SK-N-SH (cell line): ENCODE data around the gene TMC1. TPM values are rescaled to one million over a fixed set of nuclear protein-coding genes. Genes with fewer than 3 reads are reported as not detected.

ENCODE experiments used
- CTCF ChIA-PET: fragments of 300-600, 350-600 bp; formaldehyde crosslinking; extraction: SDS; loops from one replicate; lab custom pipeline; 2021; lab: Yijun Ruan, JAX
- POLR2A ChIA-PET: fragments of 350-600 bp; sonication (Branson Sonifier 250); formaldehyde crosslinking; extraction: SDS; loops from one replicate; lab custom pipeline; 2020; ENCODE audit warnings: antibody characterized with exemption, inconsistent platforms; lab: Yijun Ruan, JAX
- DNase-seq: peaks from one replicate; pipeline ENCODE4 v3.0.0; 2012
- H2AFZ ChIP-seq: fragments of 200-600 bp; sonication (generic); 2 replicates; pipeline ENCODE4 v1.8.1; 2016; ENCODE audit warnings: antibody characterized with exemption, mild to moderate bottlenecking, low read depth
- H3F3A ChIP-seq: fragments of 200-600 bp; sonication (generic); replicated peaks from 2 replicates; pipeline ENCODE3; 2016; ENCODE audit warnings: antibody characterized with exemption, mild to moderate bottlenecking; ENCODE audit not compliant: insufficient read depth
- H3K27ac ChIP-seq, 2 experiments: fragments of 200-500 bp in 1 of 2; fragments of 200-600 bp in 1 of 2; sonication (Bioruptor generic) in 1 of 2; sonication (generic), shearing (Covaris generic) in 1 of 2; 2 replicates each; pipeline versions ENCODE4 v1.5.1 to v1.6.1; 2014 to 2016; ENCODE audit warnings: low read depth in 2 of 2, inconsistent platforms in 1 of 2, low read length in 1 of 2, mild to moderate bottlenecking in 1 of 2, mixed read lengths in 1 of 2
- H3K27me3 ChIP-seq: fragments of 200-600 bp; sonication (generic), shearing (Covaris generic); 2 replicates; pipeline ENCODE4 v1.6.1; 2016; ENCODE audit warnings: mixed run types; ENCODE audit not compliant: insufficient read depth
- H3K36me3 ChIP-seq, 2 experiments: fragments of 200-500 bp in 1 of 2; fragments of 200-600 bp in 1 of 2; sonication (Bioruptor generic) in 1 of 2; sonication (generic) in 1 of 2; replicated peaks in 1 of 2; 2 replicates each; pipeline versions ENCODE3 to v1.5.1; 2014 to 2016; ENCODE audit warnings: low read length in 1 of 2, mild to moderate bottlenecking in 1 of 2; ENCODE audit not compliant: insufficient read depth in 2 of 2, control insufficient read depth in 1 of 2
- H3K4me1 ChIP-seq, 2 experiments: fragments of 200-500 bp in 1 of 2; fragments of 200-600 bp in 1 of 2; sonication (Bioruptor generic) in 1 of 2; sonication (generic), shearing (Covaris generic) in 1 of 2; 2 replicates each; pipeline versions ENCODE4 v1.5.1 to v1.6.1; 2014 to 2016; ENCODE audit warnings: low read depth in 1 of 2, low read length in 1 of 2, mixed run types in 1 of 2; ENCODE audit not compliant: insufficient read depth in 2 of 2, control insufficient read depth in 1 of 2
- H3K4me2 ChIP-seq: fragments of 200-600 bp; sonication (generic), shearing (Covaris generic); 2 replicates; pipeline ENCODE4 v1.6.1; 2017; ENCODE audit warnings: mixed run types
- H3K4me3 ChIP-seq, 2 experiments: fragments of 200-500 bp in 1 of 2; fragments of 200-600 bp in 1 of 2; sonication (Bioruptor generic) in 1 of 2; sonication (generic), shearing (Covaris generic) in 1 of 2; 2 replicates each; pipeline versions ENCODE4 v1.5.1 to v1.8.1; 2014 to 2016; ENCODE audit warnings: low read depth in 2 of 2, inconsistent platforms in 1 of 2, low read length in 1 of 2, mild to moderate bottlenecking in 1 of 2, mixed read lengths in 1 of 2, moderate library complexity in 1 of 2
- H3K79me2 ChIP-seq: fragments of 200-600 bp; sonication (generic); 2 replicates; pipeline ENCODE4 v1.8.1; 2017; ENCODE audit warnings: mild to moderate bottlenecking; ENCODE audit not compliant: insufficient read depth
- H3K9ac ChIP-seq: fragments of 200-600 bp; sonication (generic); 2 replicates; pipeline ENCODE4 v1.6.1; 2017; ENCODE audit warnings: mixed run types
- H3K9me2 ChIP-seq: fragments of 200-600 bp; sonication (generic); 2 replicates; pipeline ENCODE4 v1.6.1; 2017; ENCODE audit warnings: mixed run types
- H3K9me3 ChIP-seq: fragments of 200-600 bp; sonication (generic); 2 replicates; pipeline ENCODE4 v1.6.1; 2017; ENCODE audit warnings: mixed run types, mild to moderate bottlenecking, moderate library complexity
- H4K20me1 ChIP-seq: fragments of 200-600 bp; sonication (generic); 2 replicates; pipeline ENCODE4 v1.6.1; 2017; ENCODE audit warnings: mild to moderate bottlenecking, mixed run types; ENCODE audit not compliant: insufficient read depth
- FOSL2 ChIP-seq: IDR thresholded peaks from 2 replicates; pipeline ENCODE4 v1.4.0; 2012; ENCODE audit warnings: low read depth, mild to moderate bottlenecking, moderate library complexity, borderline replicate concordance
- GABPA ChIP-seq: IDR thresholded peaks from 2 replicates; pipeline ENCODE4 v1.4.0; 2012; ENCODE audit warnings: low read depth, mild to moderate bottlenecking
- MEF2A ChIP-seq: IDR thresholded peaks from 2 replicates; pipeline ENCODE4 v1.4.0; 2012; ENCODE audit warnings: low read depth, borderline replicate concordance
- MXI1 ChIP-seq: IDR thresholded peaks from 2 replicates; pipeline ENCODE4 v1.6.1; 2012; ENCODE audit warnings: mild to moderate bottlenecking, low read depth, low read length, improper control_type of control experiment
- NFIC ChIP-seq: IDR thresholded peaks from 2 replicates; pipeline ENCODE4 v1.4.0; 2012; ENCODE audit warnings: borderline replicate concordance
- NRF1 ChIP-seq: IDR thresholded peaks from 2 replicates; pipeline ENCODE4 v1.6.1; 2012; ENCODE audit warnings: low read depth, mild to moderate bottlenecking, low read length
- POLR2AphosphoS5 ChIP-seq: IDR thresholded peaks from 2 replicates; pipeline ENCODE4 v1.6.1; 2012; ENCODE audit warnings: low read depth, low read length
- RFX5 ChIP-seq: IDR thresholded peaks from 2 replicates; pipeline ENCODE4 v1.6.1; 2012; ENCODE audit warnings: mild to moderate bottlenecking, improper control_type of control experiment, low read length
- SMC3 ChIP-seq: IDR thresholded peaks from 2 replicates; pipeline ENCODE4 v1.6.1; 2012; ENCODE audit warnings: low read depth, low read length, improper control_type of control experiment
- TCF12 ChIP-seq: IDR thresholded peaks from 2 replicates; pipeline ENCODE4 v1.4.0; 2012
- TEAD4 ChIP-seq: IDR thresholded peaks from 2 replicates; pipeline ENCODE4 v1.4.0; 2012; ENCODE audit warnings: mild to moderate bottlenecking, borderline replicate concordance; ENCODE audit not compliant: insufficient read depth
- WGBS: methylation state at CpG from one replicate; pipeline ENCODE4 v1.1.6; 2017; ENCODE audit warnings: low lambda C conversion rate; 5-methylcytosine and 5-hydroxymethylcytosine counted together
- polyA plus RNA-seq, 3 experiments: library from polyadenylated mRNA; depleted of rRNA; stranded (reverse); fragments of >200 nt; gene quantifications; 2 replicates each; pipeline ENCODE4 v1.2.3, GENCODE V29; 2012
- TF ChIP-seq, protein P1 (sequence below): IDR thresholded peaks from 2 replicates; pipeline ENCODE4 v1.6.1; 2012; ENCODE audit warnings: mild to moderate bottlenecking, low read depth, low read length, moderate library complexity
- TF ChIP-seq, protein P2 (sequence below): fragments of 150-350 bp; IDR thresholded peaks from 2 replicates; pipeline ENCODE4 v1.6.1; 2016; ENCODE audit warnings: mild to moderate bottlenecking, low read depth, low read length
- TF ChIP-seq, protein P3 (sequence below): IDR thresholded peaks from 2 replicates; pipeline ENCODE4 v1.4.0; 2012; ENCODE audit warnings: low read depth, borderline replicate concordance
- TF ChIP-seq, protein P4 (sequence below): fragments of 200-600 bp; sonication (generic); IDR thresholded peaks from 2 replicates; pipeline ENCODE4 v1.6.1; 2017; ENCODE audit warnings: antibody characterized with exemption, mild to moderate bottlenecking, moderate library complexity
- TF ChIP-seq, protein P5 (sequence below): IDR thresholded peaks from 2 replicates; pipeline ENCODE4 v1.4.0; 2012; ENCODE audit warnings: low read depth, borderline replicate concordance
- TF ChIP-seq, protein P6 (sequence below): IDR thresholded peaks from 2 replicates; pipeline ENCODE4; 2012
- TF ChIP-seq, protein P7 (sequence below): fragments of 150-350 bp; IDR thresholded peaks from 2 replicates; pipeline ENCODE4 v1.6.1; 2017; ENCODE audit warnings: antibody characterized with exemption, low read length, low read depth, borderline replicate concordance

Gene TMC1
- polyA plus RNA-seq, 1 of the 3 experiments (the other 2 are of a cell fraction) = not detected

DNA sequence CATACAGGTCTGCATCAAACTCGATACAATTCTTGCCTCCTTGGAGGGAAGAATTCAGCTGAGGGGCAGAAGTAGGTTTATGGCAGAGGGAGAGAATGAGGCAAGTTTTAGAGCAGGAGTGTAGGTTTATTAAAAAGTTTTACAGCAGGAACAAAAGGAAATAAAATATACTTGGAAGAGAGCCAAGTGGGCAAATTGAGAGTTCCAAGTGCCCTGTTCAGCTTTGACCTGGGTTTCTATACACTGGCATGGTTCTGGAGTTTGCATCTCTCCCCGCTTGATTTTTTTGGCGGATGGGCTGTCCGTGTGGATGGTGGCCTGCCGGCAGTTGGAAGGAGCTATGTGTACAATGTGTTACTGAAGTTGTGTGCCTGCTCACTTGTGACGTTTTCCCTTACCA is 315.4 kb downstream of the TMC1 start:
- ChIA-PET POLR2A (no interaction called here), CTCF (no interaction called here)
- Histone ChIP-seq H3K36me3 (no peaks in the 10 kb centered on the region), H2AFZ (no peak overlapping the region), H3K79me2 (no peaks in the 10 kb centered on the region), H3K4me2 (no peak overlapping the region), H3K4me3 (no peak overlapping the region), H3K9ac (no peak overlapping the region), H3F3A (no peaks in the 10 kb centered on the region), H4K20me1 (no peaks in the 10 kb centered on the region), H3K9me2 (no peaks in the 10 kb centered on the region), H3K9me3 (no peaks in the 10 kb centered on the region), H3K4me1 (no peaks in the 10 kb centered on the region), H3K27me3 (no peaks in the 10 kb centered on the region), H3K27ac (no peak overlapping the region)
- 9% methylated on average over 6 of the region's 6 CpGs for WGBS
- TF ChIP-seq MEF2A = no peak
- TF ChIP-seq, protein P1, sequence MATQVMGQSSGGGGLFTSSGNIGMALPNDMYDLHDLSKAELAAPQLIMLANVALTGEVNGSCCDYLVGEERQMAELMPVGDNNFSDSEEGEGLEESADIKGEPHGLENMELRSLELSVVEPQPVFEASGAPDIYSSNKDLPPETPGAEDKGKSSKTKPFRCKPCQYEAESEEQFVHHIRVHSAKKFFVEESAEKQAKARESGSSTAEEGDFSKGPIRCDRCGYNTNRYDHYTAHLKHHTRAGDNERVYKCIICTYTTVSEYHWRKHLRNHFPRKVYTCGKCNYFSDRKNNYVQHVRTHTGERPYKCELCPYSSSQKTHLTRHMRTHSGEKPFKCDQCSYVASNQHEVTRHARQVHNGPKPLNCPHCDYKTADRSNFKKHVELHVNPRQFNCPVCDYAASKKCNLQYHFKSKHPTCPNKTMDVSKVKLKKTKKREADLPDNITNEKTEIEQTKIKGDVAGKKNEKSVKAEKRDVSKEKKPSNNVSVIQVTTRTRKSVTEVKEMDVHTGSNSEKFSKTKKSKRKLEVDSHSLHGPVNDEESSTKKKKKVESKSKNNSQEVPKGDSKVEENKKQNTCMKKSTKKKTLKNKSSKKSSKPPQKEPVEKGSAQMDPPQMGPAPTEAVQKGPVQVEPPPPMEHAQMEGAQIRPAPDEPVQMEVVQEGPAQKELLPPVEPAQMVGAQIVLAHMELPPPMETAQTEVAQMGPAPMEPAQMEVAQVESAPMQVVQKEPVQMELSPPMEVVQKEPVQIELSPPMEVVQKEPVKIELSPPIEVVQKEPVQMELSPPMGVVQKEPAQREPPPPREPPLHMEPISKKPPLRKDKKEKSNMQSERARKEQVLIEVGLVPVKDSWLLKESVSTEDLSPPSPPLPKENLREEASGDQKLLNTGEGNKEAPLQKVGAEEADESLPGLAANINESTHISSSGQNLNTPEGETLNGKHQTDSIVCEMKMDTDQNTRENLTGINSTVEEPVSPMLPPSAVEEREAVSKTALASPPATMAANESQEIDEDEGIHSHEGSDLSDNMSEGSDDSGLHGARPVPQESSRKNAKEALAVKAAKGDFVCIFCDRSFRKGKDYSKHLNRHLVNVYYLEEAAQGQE = no peak
- TF ChIP-seq SMC3 = no peak
- no peak for TF ChIP-seq GABPA
- TF ChIP-seq NFIC = no peak
- TF ChIP-seq, protein P2, sequence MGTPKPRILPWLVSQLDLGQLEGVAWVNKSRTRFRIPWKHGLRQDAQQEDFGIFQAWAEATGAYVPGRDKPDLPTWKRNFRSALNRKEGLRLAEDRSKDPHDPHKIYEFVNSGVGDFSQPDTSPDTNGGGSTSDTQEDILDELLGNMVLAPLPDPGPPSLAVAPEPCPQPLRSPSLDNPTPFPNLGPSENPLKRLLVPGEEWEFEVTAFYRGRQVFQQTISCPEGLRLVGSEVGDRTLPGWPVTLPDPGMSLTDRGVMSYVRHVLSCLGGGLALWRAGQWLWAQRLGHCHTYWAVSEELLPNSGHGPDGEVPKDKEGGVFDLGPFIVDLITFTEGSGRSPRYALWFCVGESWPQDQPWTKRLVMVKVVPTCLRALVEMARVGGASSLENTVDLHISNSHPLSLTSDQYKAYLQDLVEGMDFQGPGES = no peak
- no peak for TF ChIP-seq NRF1
- TF ChIP-seq, protein P3, sequence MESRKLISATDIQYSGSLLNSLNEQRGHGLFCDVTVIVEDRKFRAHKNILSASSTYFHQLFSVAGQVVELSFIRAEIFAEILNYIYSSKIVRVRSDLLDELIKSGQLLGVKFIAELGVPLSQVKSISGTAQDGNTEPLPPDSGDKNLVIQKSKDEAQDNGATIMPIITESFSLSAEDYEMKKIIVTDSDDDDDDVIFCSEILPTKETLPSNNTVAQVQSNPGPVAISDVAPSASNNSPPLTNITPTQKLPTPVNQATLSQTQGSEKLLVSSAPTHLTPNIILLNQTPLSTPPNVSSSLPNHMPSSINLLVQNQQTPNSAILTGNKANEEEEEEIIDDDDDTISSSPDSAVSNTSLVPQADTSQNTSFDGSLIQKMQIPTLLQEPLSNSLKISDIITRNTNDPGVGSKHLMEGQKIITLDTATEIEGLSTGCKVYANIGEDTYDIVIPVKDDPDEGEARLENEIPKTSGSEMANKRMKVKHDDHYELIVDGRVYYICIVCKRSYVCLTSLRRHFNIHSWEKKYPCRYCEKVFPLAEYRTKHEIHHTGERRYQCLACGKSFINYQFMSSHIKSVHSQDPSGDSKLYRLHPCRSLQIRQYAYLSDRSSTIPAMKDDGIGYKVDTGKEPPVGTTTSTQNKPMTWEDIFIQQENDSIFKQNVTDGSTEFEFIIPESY = no peak
- TF ChIP-seq, protein P4, sequence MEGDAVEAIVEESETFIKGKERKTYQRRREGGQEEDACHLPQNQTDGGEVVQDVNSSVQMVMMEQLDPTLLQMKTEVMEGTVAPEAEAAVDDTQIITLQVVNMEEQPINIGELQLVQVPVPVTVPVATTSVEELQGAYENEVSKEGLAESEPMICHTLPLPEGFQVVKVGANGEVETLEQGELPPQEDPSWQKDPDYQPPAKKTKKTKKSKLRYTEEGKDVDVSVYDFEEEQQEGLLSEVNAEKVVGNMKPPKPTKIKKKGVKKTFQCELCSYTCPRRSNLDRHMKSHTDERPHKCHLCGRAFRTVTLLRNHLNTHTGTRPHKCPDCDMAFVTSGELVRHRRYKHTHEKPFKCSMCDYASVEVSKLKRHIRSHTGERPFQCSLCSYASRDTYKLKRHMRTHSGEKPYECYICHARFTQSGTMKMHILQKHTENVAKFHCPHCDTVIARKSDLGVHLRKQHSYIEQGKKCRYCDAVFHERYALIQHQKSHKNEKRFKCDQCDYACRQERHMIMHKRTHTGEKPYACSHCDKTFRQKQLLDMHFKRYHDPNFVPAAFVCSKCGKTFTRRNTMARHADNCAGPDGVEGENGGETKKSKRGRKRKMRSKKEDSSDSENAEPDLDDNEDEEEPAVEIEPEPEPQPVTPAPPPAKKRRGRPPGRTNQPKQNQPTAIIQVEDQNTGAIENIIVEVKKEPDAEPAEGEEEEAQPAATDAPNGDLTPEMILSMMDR = no peak
- TF ChIP-seq, protein P5, sequence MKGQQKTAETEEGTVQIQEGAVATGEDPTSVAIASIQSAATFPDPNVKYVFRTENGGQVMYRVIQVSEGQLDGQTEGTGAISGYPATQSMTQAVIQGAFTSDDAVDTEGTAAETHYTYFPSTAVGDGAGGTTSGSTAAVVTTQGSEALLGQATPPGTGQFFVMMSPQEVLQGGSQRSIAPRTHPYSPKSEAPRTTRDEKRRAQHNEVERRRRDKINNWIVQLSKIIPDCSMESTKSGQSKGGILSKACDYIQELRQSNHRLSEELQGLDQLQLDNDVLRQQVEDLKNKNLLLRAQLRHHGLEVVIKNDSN = no peak
- no peak for TF ChIP-seq FOSL2
- no peak for TF ChIP-seq TCF12
- TF ChIP-seq RFX5 = no peak
- no peak for TF ChIP-seq TEAD4
- TF ChIP-seq, protein P6, sequence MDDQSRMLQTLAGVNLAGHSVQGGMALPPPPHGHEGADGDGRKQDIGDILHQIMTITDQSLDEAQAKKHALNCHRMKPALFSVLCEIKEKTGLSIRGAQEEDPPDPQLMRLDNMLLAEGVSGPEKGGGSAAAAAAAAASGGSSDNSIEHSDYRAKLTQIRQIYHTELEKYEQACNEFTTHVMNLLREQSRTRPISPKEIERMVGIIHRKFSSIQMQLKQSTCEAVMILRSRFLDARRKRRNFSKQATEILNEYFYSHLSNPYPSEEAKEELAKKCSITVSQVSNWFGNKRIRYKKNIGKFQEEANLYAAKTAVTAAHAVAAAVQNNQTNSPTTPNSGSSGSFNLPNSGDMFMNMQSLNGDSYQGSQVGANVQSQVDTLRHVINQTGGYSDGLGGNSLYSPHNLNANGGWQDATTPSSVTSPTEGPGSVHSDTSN = no peak
- TF ChIP-seq MXI1 = no peak
- TF ChIP-seq POLR2AphosphoS5 = no peak
- TF ChIP-seq, protein P7, sequence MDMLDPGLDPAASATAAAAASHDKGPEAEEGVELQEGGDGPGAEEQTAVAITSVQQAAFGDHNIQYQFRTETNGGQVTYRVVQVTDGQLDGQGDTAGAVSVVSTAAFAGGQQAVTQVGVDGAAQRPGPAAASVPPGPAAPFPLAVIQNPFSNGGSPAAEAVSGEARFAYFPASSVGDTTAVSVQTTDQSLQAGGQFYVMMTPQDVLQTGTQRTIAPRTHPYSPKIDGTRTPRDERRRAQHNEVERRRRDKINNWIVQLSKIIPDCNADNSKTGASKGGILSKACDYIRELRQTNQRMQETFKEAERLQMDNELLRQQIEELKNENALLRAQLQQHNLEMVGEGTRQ = no peak
- DNase-seq = no peak
